HFF-Myc (cell line): ENCODE results near the gene CLCN7.

ENCODE experiments used
- DNase-seq: peaks from one replicate; pipeline ENCODE4 v3.0.0-alpha.2; 2011; ENCODE audit warnings: low read depth; ENCODE audit errors: extremely low read depth
- H3K4me3 ChIP-seq: replicated peaks from 2 replicates; pipeline ENCODE4 v1.5.1; 2011; ENCODE audit warnings: low read depth, mild to moderate bottlenecking, control low read depth, low read length
- TF ChIP-seq, protein P1 (sequence below): IDR thresholded peaks from 2 replicates; pipeline ENCODE4 v1.5.1; 2012; ENCODE audit warnings: mild to moderate bottlenecking, low read depth, low read length, control low read depth; ENCODE audit errors: missing control alignments

The CLCN7 gene

DNA sequence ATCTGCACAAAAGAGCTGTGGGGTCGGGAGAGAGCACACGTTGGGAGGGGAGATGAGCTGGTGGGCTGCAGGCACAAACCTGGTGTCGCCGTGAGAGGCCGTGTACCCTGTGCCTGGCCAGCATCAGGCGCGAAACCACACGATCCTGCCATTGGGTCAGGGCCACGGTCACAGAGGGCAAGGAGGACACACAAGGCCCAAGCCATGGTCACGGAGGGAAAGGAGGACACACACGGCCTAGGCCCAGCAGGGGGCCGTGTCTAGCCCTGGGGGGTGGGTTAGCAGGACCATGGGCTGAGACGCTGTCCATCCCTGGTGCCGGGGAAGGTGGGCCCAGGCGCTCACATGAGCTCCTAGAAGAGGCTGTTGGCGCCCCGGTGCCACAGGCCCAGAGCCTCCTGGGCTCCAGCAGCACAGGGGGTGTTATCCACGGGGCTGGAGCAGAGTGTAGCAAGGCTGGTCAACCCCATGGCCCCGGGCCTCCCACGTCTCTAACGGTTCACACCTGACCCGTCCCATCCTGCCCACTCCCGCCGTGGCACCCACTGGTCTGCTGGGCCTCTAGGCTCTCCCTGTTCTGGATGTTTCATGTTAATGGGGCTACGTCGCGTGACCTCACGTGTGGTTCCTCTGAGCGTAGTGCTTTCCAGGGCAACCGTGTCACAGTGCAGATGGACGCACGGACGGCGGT is 23.0 kb downstream of the CLCN7 start:
- TF ChIP-seq, protein P1, sequence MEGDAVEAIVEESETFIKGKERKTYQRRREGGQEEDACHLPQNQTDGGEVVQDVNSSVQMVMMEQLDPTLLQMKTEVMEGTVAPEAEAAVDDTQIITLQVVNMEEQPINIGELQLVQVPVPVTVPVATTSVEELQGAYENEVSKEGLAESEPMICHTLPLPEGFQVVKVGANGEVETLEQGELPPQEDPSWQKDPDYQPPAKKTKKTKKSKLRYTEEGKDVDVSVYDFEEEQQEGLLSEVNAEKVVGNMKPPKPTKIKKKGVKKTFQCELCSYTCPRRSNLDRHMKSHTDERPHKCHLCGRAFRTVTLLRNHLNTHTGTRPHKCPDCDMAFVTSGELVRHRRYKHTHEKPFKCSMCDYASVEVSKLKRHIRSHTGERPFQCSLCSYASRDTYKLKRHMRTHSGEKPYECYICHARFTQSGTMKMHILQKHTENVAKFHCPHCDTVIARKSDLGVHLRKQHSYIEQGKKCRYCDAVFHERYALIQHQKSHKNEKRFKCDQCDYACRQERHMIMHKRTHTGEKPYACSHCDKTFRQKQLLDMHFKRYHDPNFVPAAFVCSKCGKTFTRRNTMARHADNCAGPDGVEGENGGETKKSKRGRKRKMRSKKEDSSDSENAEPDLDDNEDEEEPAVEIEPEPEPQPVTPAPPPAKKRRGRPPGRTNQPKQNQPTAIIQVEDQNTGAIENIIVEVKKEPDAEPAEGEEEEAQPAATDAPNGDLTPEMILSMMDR, result no peak
- no peak for DNase-seq
- H3K4me3 ChIP-seq, result no peak overlapping the region

DNA sequence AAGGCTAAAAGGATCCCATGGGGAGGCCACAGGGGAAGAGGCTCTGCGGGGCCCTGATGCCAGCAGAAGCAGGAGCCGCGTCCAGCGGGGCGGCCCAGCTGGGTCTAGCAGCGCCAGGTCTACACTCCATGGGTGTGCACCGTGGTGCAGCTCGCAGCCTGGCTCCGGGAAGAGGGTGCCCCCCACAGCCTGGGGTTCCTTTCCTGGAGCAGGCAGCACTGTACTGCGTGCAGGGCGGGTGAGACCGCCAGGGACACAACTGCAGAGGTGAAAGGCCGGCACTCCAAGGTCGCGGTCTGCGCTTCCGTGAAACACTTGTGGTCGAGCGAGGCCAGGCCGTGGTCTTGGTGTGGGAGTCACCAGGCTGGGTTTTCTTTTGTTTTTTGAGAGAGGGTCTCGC is 24.0 kb downstream of the CLCN7 start:
- no peak overlapping the region for H3K4me3 ChIP-seq
- no peak for DNase-seq
- TF ChIP-seq, protein P1, result no peak

DNA sequence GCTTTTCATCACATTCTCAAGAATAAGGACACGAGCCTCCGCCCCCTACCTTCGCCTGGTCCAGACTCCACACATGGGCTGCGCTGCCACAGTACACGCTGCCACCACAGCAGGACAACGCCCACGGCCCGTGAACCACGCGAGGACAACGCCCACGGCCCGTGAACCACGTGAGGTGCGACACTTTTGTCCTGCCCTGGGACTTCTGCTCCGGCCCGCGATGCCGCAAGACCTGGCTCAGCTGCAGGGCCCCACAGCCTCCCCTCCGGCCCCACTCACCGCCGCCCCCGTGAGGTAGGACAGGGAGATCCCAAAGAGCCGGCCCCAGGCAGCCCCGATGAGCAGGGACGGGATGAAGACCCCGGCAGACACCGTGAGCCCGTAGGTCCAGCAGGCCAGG is 24.6 kb downstream of the CLCN7 start:
- H3K4me3 ChIP-seq, result no peak overlapping the region
- TF ChIP-seq, protein P1, result peak; percentile 4
- no peak for DNase-seq

DNA sequence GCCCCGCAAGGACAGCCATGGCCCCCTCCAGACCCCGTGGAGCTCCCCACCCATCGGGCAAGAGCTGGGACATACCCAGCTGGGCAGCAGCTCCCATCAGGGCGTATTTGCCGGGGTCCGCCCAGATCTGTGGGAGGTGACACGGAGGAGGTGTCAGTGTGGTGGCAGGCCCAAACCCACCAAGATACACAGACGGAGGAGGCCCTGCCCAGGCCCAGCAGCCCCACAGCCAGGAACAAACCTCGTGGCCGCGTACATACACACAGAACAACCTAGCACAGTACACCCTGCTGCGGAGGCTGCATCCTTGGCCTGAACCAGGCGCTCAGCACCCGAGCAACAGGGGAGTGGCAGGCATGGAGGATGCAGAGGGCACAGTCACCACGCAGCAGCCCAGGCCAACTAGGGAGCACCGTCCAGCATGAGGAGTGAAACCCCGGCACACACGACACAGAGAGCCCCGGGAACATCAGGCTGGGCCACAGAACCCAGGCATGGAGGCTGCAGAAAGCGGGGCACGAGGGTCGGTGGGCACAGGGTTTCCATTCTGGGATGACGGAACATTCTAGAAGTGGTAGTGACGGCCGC is 25.5 kb downstream of the CLCN7 start:
- DNase-seq, result no peak
- TF ChIP-seq, protein P1, result no peak
- H3K4me3 ChIP-seq, result no peak overlapping the region

DNA sequence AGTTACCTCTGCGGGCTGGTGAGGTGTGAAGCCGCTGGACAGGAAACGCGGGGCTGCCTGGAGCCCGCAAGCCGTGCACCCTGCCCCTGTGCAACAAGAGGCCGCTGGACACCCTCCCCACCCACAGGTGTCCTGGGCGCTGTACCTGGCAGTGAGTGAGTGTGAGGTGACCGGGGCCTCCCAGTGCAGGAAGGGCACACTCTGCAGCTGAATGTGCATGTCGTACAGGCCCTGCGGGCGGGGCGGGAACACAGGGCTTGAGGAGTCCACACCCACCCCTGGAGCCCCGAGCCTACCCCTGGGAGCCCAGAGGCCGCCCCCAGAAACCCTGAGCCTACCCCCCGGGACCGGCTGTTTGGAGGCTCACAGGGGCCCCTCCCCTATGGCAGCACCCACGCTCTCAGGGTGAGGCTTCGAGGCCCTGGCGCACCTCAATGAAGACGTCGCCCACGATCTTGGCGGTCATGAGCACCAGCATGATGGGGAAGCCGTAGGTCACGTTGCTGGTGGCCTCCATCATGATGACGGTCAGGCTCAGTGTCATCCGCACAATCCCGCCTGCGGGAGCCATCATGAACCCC is 26.2 kb downstream of the CLCN7 start:
- TF ChIP-seq, protein P1, result no peak
- H3K4me3 ChIP-seq, result no peak overlapping the region
- no peak for DNase-seq

DNA sequence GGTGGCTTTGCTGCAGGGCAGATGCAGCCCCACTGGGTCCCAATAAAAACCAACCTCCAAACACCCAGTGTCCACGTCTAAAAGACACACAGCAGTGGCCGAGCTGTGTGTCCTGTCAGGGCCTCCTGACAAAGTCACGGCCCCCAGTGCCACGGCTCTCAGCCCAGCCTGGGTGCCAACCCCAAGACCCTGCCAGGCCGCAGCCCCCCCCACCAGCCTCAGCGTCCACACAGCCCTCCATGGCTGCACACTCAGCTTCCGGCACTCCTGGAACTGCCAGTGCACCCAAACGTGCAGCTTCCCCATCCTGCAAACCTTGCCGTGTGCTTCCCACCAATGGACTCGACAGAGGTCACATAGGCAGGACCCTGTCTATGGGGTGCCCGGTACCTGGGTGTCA is 26.9 kb downstream of the CLCN7 start:
- no peak overlapping the region for H3K4me3 ChIP-seq
- no peak for DNase-seq
- TF ChIP-seq, protein P1, result no peak
